SK-N-MC (cell line): Measurements from ENCODE around the gene RNF225.

ENCODE experiments used
- EZH2 ChIP-seq: fragments of 200-600 bp; sonication (generic); IDR thresholded peaks from one replicate; pipeline ENCODE4 v1.6.1; 2017; ENCODE audit warnings: antibody characterized with exemption
- FOXP2 ChIP-seq: optimal IDR thresholded peaks from 2 replicates; pipeline ENCODE3; 2011; ENCODE audit warnings: mild to moderate bottlenecking, moderate library complexity; ENCODE audit not compliant: insufficient read depth; ENCODE audit errors: extremely low read length, control extremely low read depth
- POLR2AphosphoS5 ChIP-seq: IDR thresholded peaks from 2 replicates; pipeline ENCODE4 v1.6.1; 2012; ENCODE audit warnings: mild to moderate bottlenecking, low read depth, low read length, borderline replicate concordance

DNA sequence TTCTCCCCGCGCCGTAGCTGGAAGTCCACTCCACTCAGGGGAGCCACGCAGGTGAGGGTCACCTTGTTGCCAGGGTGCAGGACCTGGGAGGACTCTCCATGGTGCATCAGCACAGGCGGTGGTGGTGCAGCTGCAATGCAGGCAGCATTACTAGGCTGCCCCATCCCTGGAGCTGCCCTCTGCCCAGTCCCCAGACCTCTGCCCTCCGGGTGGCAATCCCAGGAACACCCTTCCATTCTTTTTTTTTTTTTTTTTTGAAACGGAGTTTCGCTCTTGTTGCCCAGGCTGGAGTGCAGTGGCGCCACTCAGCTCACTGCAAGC, 43.9 kb upstream of the RNF225 start:
- TF ChIP-seq POLR2AphosphoS5 (no peak), EZH2 (no peak), FOXP2 (no peak)
